Psoas muscle (tissue), 8 donors: Measurements from ENCODE around the gene CISH. TPM values are rescaled to one million over a fixed set of nuclear protein-coding genes. Genes with fewer than 3 reads are reported as not detected.
A peak's percentile ranks its signal among the peaks of the same experiment; 100 is the strongest.

Experiments used
- ATAC-seq, 4 donors: fragments of 200-7000 bp; cut with Tn5 transposase; one replicate each; pipeline ENCODE4 v1.9.1; 2020; ENCODE audit warnings: moderate library complexity in 3 of 4, mild to moderate bottlenecking in 2 of 4
- DNase-seq, 2 donors: peaks; one replicate each; pipeline ENCODE4 v3.0.0-alpha.2; 2020
- H3K27ac ChIP-seq: fragments of 200-600 bp; one replicate; pipeline ENCODE4 v1.8.0; 2022
- H3K27me3 ChIP-seq, 3 donors: fragments of 200-600 bp in 1 of 3; one replicate each; pipeline versions ENCODE4 v1.6.1 to v1.8.0; 2013 to 2022; ENCODE audit warnings: low read length in 2 of 3, mild to moderate bottlenecking in 2 of 3, moderate library complexity in 1 of 3; ENCODE audit not compliant: insufficient read depth in 3 of 3
- H3K36me3 ChIP-seq, 2 donors: fragments of 200-600 bp in 1 of 2; one replicate each; pipeline versions ENCODE4 v1.6.1 to v1.8.0; 2013 to 2022; ENCODE audit warnings: low read depth in 1 of 2, mild to moderate bottlenecking in 1 of 2, moderate library complexity in 1 of 2; ENCODE audit not compliant: insufficient read depth in 1 of 2
- H3K4me1 ChIP-seq: fragments of 200-600 bp; one replicate; pipeline ENCODE4 v1.8.0; 2022
- H3K4me3 ChIP-seq: fragments of 200-600 bp; one replicate; pipeline ENCODE4 v1.8.0; 2022; ENCODE audit warnings: mild to moderate bottlenecking
- H3K9me3 ChIP-seq: fragments of 200-600 bp; one replicate; pipeline ENCODE4 v1.8.0; 2022
- WGBS, 3 donors: extraction: QIAGEN DNeasy Blood & Tissue Kit; methylation state at CpG; one replicate each; pipeline versions ENCODE4 v1.1.6 to v1.1.7; 2013; 5-methylcytosine and 5-hydroxymethylcytosine counted together
- intact Hi-C, 2 donors: fragments of 100-400 bp; cut with DNase I; formaldehyde crosslinking; loops; one replicate each; pipeline versions ENCODE4 v1.11.0 to v1.14.2; 2022
- polyA plus RNA-seq, 3 donors: library from polyadenylated mRNA; stranded (reverse); fragments of 200-250 nt; gene quantifications; one replicate each; pipeline ENCODE4 v1.2.3, GENCODE V29; 2013
- total RNA-seq, 4 donors: library from RNA; stranded (reverse); fragmentation: NEBNext Ultra II Directional in 2 of 4; extraction: Animal tissue kit (Norgen Biotek cat#: 25700) in 2 of 4; gene quantifications; one replicate each; pipeline versions ENCODE4 v1.2.1 to v1.2.4, GENCODE V29; 2021 to 2023
- TF ChIP-seq, protein P1 (sequence below): fragments of 200-600 bp; IDR thresholded peaks from one replicate; pipeline ENCODE4 v1.8.0; 2022; ENCODE audit warnings: antibody characterized with exemption
- donor health status: healthy with polysubstance abuse.
- donor health status: DM: no; HTN: no; CAD: no; lungs with moderate emphysema.
- donor health status: Bipolar disorder and iron deficiency.
- donor health status: healthy.
- donor health status: DM: yes; HTN: yes; CAD: no.
- donor health status: DM: no; HTN: no; CAD: no.
- donor health status: DM: no; HTN: no; CAD: no.
- donor health status: DM: yes; HTN: yes; CAD: no.

CISH gene
- total and polyA plus RNA-seq, 7 donors: 12.8 to 75.1 (median 26.3) TPM

DNA sequence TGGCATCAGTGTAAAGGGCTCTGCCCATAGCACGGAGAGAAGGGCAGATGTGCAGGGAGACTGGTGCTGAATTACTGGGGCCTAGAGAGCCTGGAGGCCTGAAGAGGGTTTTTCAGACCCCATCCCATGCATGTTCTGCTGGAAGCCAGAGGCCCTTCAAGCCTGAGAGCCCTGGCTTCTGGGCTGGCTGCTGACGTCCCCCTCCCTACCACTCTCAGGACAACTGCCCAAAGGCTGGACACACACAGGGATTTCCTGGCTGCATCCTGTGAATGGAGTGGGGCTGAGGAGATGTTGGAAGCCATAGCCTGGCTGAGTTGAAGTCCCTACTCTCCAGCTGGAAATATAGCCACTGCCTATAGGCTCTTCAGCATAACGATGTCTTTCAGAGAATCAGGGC is 46.2 kb upstream of the CISH start:
- ATAC-seq (no peak), DNase-seq (peak in 1 of 2 donors; percentile 34)
- 75 to 87% (median 86%) methylated on average over 3 of the region's 3 CpGs for WGBS, 3 donors
- no peaks in the 10 kb centered on the region for H3K27me3 ChIP-seq
- no peaks in the 10 kb centered on the region for H3K36me3 ChIP-seq
- no peak overlapping the region for H3K4me3 ChIP-seq
- H3K9me3 ChIP-seq: no peaks in the 10 kb centered on the region
- H3K4me1 ChIP-seq: no peaks in the 10 kb centered on the region
- TF ChIP-seq, protein P1, sequence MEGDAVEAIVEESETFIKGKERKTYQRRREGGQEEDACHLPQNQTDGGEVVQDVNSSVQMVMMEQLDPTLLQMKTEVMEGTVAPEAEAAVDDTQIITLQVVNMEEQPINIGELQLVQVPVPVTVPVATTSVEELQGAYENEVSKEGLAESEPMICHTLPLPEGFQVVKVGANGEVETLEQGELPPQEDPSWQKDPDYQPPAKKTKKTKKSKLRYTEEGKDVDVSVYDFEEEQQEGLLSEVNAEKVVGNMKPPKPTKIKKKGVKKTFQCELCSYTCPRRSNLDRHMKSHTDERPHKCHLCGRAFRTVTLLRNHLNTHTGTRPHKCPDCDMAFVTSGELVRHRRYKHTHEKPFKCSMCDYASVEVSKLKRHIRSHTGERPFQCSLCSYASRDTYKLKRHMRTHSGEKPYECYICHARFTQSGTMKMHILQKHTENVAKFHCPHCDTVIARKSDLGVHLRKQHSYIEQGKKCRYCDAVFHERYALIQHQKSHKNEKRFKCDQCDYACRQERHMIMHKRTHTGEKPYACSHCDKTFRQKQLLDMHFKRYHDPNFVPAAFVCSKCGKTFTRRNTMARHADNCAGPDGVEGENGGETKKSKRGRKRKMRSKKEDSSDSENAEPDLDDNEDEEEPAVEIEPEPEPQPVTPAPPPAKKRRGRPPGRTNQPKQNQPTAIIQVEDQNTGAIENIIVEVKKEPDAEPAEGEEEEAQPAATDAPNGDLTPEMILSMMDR: no peak
- intact Hi-C loops: loop anchor here in 1 of 2 donors (5.0 kb wide), 1 partner anchor 91 kb away; the partner anchor contains the start of genes C3orf18 and HEMK1
- no peak overlapping the region for H3K27ac ChIP-seq

DNA sequence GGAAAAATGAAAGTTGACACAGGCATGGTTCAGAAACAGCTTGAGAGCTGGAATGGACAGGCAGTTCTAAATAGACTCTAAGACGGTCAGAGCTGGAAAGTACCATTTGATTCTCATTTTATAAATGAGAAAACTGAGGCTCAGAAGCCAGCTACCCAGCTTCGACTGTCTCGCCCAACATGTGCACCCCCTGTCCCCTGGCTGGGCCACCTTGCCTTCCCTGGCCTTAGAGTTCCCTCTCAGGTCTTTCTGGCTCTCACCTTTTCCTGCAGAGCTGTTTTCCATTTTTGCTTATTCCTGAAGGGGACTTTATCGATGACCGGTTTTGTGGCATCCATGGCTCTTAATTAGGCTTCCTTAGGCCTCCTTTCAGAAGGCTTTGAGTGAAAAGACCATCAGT is 45.8 kb upstream of the CISH start:
- Histone ChIP-seq H3K9me3 (no peaks in the 10 kb centered on the region), H3K4me3 (no peak overlapping the region), H3K36me3 (no peaks in the 10 kb centered on the region), H3K27ac (no peak overlapping the region), H3K27me3 (no peaks in the 10 kb centered on the region), H3K4me1 (no peaks in the 10 kb centered on the region)
- 84 to 86% (median 85%) methylated on average over 5 of the region's 5 CpGs for WGBS, 3 donors
- DNase-seq: peak in 1 of 2 donors; percentile 4
- ATAC-seq: no peak
- intact Hi-C loops: loop anchor here in 1 of 2 donors (5.0 kb wide), 1 partner anchor 90 kb away; the partner anchor contains the start of genes C3orf18 and HEMK1
- TF ChIP-seq, protein P1: no peak

DNA sequence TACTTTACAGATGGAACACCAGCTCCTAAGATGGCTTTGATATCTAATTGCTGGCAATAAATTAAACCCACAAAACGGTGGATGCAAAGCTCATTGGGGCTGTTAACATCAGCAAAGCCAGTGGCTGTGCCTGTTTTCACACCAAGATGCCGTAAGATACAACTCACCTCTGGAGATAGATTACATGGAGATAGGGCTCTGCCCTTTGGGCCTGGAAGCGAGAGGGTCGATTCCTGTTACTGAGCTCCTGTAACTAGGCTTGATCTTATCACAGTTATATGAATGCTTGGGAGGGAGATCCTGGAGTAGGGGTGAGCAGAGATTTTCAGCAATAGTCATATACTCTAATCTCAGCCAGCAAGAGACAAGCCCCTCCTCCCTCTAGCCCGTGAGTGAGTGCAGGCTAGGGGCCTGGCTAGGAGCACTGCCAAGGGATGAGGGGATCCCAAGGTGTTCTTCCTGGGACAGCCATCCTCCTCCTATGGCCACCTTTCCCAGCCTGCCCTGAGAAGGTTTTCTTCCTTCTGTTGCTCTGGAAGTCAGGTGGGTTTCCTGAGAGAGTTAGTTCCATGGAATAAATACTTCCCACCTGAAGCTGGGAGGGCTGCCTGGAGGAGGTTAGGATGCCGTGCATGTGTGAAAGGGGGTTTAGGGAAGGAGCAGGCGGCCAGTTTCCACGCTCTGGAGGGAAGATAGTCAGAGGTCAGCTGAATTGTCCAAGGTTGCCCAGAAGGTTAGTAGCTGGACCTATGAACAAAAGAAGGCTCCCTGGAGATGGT is 45.0 kb upstream of the CISH start:
- TF ChIP-seq, protein P1: no peak
- Histone ChIP-seq H3K36me3 (no peaks in the 10 kb centered on the region), H3K27ac (no peak overlapping the region), H3K27me3 (no peaks in the 10 kb centered on the region), H3K4me1 (peaks cover under 1% of the 10 kb centered on the region), H3K4me3 (no peak overlapping the region), H3K9me3 (no peaks in the 10 kb centered on the region)
- intact Hi-C loops: loop anchor here in 1 of 2 donors (5.0 kb wide), 1 partner anchor 89 kb away; the partner anchor contains the start of genes C3orf18 and HEMK1
- DNase-seq (peak in 1 of 2 donors; percentile 35), ATAC-seq (no peak)
- WGBS, 3 donors: 55 to 63% (median 60%) methylated on average over 8 of the region's 8 CpGs

DNA sequence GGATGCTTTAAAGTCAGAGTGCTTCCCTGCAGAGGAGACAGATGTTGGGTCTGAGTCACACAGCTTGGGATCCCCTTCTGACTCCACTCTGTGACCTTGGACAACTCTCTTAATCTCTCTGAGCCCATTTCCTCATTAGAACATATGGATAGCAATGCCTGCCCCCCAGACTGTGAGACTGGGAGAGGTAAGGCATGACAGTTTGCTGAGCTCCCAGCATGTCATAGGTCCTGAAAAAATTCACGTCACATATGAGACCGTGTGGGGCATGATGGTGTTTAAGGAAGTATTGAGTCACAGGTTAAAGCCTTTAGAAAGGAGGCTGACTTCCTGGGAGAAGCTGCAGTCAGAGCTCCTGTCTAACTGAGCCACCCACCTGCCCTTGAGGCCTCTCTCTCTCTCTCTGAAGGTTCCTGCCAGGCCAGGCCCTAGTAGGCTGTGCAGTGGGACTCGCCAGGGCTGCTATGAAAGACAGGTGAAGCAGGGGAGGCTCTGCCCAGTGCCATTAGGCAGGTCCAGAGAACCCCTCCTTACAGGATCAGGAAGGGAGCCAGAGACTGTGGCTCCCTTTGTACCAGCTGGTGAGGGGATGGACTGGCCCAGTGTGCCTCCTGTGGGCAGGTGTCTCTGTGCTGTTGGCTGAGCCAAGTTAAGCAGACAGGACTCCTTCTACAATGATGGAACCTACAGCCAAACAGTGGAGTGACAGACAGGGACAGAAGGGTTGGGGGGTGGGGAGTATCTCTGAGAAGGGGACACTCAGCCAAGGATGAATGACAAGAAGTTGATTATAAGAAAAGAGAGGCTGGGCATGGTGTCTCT is 43.6 kb upstream of the CISH start:
- no peaks in the 10 kb centered on the region for H3K9me3 ChIP-seq
- peak in 1 of 2 donors; percentile 31 for DNase-seq
- WGBS, 3 donors: 38 to 60% (median 45%) methylated on average over 3 of the region's 3 CpGs
- H3K27ac ChIP-seq: no peak overlapping the region
- ATAC-seq: peak; percentile 10 to 42 (median 14)
- peaks cover 9% of the 10 kb centered on the region for H3K4me1 ChIP-seq
- TF ChIP-seq, protein P1: no peak
- H3K4me3 ChIP-seq: no peak overlapping the region
- intact Hi-C loops: loop anchor here (2.0 to 5.0 kb wide), 2 partner anchors 38 to 88 kb away; partner anchors contain the start of genes C3orf18 (in 1 of the 2), HEMK1 (in 1 of the 2) and MAPKAPK3 (in 1 of the 2)
- H3K36me3 ChIP-seq: peaks cover 0 to 2% of the 10 kb centered on the region in 2 donors
- no peaks in the 10 kb centered on the region for H3K27me3 ChIP-seq
